WTC11 (cell line): ENCODE results near the gene LRRC74A. TPM values are rescaled to one million over a fixed set of nuclear protein-coding genes. Genes with fewer than 3 reads are reported as not detected.

Experiments used
- ATAC-seq: fragments of 200-7000 bp; cut with Tn5 transposase; 2 replicates; pipeline ENCODE4 v1.10.0; 2021; ENCODE audit warnings: mild to moderate bottlenecking, moderate library complexity
- CTCF ChIA-PET: fragments of 300-600 bp; sonication (Branson Sonifier 250); formaldehyde crosslinking; loops from one replicate; lab custom pipeline; 2021; ENCODE audit warnings: antibody characterized with exemption; lab: Charles Lee
- POLR2A ChIA-PET: fragments of 350-600 bp; sonication (Branson Sonifier 250); formaldehyde crosslinking; loops from one replicate; lab custom pipeline; 2021; ENCODE audit warnings: antibody characterized with exemption; lab: Charles Lee
- DNase-seq: peaks from one replicate; pipeline ENCODE4 v3.0.0; 2021; ENCODE audit warnings: low spot score
- H3K27ac Mint-ChIP-seq: 2 replicates; pipeline ENCODE4 v1.8.0; 2021; ENCODE audit warnings: mixed read lengths
- H3K27me3 Mint-ChIP-seq: 2 replicates; pipeline ENCODE4 v1.8.0; 2021; ENCODE audit warnings: low read depth, mild to moderate bottlenecking, moderate library complexity, mixed read lengths
- H3K36me3 Mint-ChIP-seq: 2 replicates; pipeline ENCODE4 v1.8.0; 2021; ENCODE audit warnings: mixed read lengths
- H3K4me1 Mint-ChIP-seq: 2 replicates; pipeline ENCODE4 v1.8.0; 2022; ENCODE audit warnings: mixed read lengths
- H3K4me3 Mint-ChIP-seq: 2 replicates; pipeline ENCODE4 v1.8.0; 2021; ENCODE audit warnings: mild to moderate bottlenecking, moderate library complexity, mixed read lengths
- H3K9me3 Mint-ChIP-seq: 2 replicates; pipeline ENCODE4 v1.8.0; 2021; ENCODE audit warnings: mixed read lengths
- NFYB ChIP-seq: sonication (generic); formaldehyde crosslinking; conservative IDR thresholded peaks from 2 replicates; pipeline ENCODE4 v1.8.0; 2022; ENCODE audit warnings: low read depth, missing genetic modification reagents
- NR1H2 ChIP-seq: sonication (generic); formaldehyde crosslinking; IDR thresholded peaks from 2 replicates; pipeline ENCODE4 v1.9.0; 2021; ENCODE audit warnings: mild to moderate bottlenecking, moderate library complexity, missing genetic modification reagents
- RELA ChIP-seq: sonication (generic); formaldehyde crosslinking; IDR thresholded peaks from 2 replicates; pipeline ENCODE4 v1.8.1; 2022; ENCODE audit warnings: missing genetic modification reagents, mild to moderate bottlenecking, borderline replicate concordance
- TCF7 ChIP-seq: sonication (generic); formaldehyde crosslinking; IDR thresholded peaks from 2 replicates; pipeline ENCODE4 v1.8.0; 2022; ENCODE audit warnings: mild to moderate bottlenecking, low read depth, missing genetic modification reagents, moderate library complexity
- ZNF121 ChIP-seq: sonication (generic); formaldehyde crosslinking; IDR thresholded peaks from 2 replicates; pipeline ENCODE4 v1.8.0; 2023; ENCODE audit warnings: missing genetic modification reagents
- total RNA-seq: library from RNA; stranded (reverse); gene quantifications from 3 replicates; pipeline ENCODE4 v1.2.3, GENCODE V29; 2021
- TF ChIP-seq, protein P1 (sequence below): sonication (generic); formaldehyde crosslinking; IDR thresholded peaks from 2 replicates; pipeline ENCODE4 v1.8.0; 2022; ENCODE audit warnings: missing genetic modification reagents
- TF ChIP-seq, protein P2 (sequence below): sonication (generic); formaldehyde crosslinking; IDR thresholded peaks from 2 replicates; pipeline ENCODE4 v1.8.1; 2022; ENCODE audit warnings: low read depth, missing genetic modification reagents, borderline replicate concordance
- TF ChIP-seq, protein P3 (sequence below): sonication (generic); formaldehyde crosslinking; IDR thresholded peaks from 2 replicates; pipeline ENCODE4 v1.8.1; 2022; ENCODE audit warnings: mild to moderate bottlenecking, missing genetic modification reagents, moderate library complexity, borderline replicate concordance
- TF ChIP-seq, protein P4 (sequence below): sonication (generic); formaldehyde crosslinking; IDR thresholded peaks from 2 replicates; pipeline ENCODE4 v1.8.1; 2022; ENCODE audit warnings: low read depth, mild to moderate bottlenecking, moderate library complexity, missing genetic modification reagents, borderline replicate concordance
- TF ChIP-seq, protein P5 (sequence below): fragments of 250-450 bp; sonication (Bioruptor Pico); IDR thresholded peaks from 2 replicates; pipeline ENCODE4 v1.9.0; 2021; ENCODE audit warnings: mild to moderate bottlenecking, borderline replicate concordance
- TF ChIP-seq, protein P6 (sequence below): sonication (generic); formaldehyde crosslinking; IDR thresholded peaks from 2 replicates; pipeline ENCODE4 v1.8.1; 2023; ENCODE audit warnings: mild to moderate bottlenecking, moderate library complexity, missing genetic modification reagents
- TF ChIP-seq, protein P7 (sequence below): sonication (generic); formaldehyde crosslinking; IDR thresholded peaks from 2 replicates; pipeline ENCODE4 v1.8.0; 2022; ENCODE audit warnings: mild to moderate bottlenecking, missing genetic modification reagents
- TF ChIP-seq, protein P8 (sequence below): sonication (generic); formaldehyde crosslinking; IDR thresholded peaks from 2 replicates; pipeline ENCODE4 v1.8.0; 2023; ENCODE audit warnings: missing genetic modification reagents
- TF ChIP-seq, protein P9 (sequence below): fragments of 250-450 bp; sonication (Bioruptor Pico); IDR thresholded peaks from 2 replicates; pipeline ENCODE4 v1.9.0; 2021; ENCODE audit warnings: moderate library complexity, mild to moderate bottlenecking, inconsistent platforms, borderline replicate concordance

The LRRC74A gene
- total RNA-seq, 1 experiment from 2014 or later, result not detected

DNA sequence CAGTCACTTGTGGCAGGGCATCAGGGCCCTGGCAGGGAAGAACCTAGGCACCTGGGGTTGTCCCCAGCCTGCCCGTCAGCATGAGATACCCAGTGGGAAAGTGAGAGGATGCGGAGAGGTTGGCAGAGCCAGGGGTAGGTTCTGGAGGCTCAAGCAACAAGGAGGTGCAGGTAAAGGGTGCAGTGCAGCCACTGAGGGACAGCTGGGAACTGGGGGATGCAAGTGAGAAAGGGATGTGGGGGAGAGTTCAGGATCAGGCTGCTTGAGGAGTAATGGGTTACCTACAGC lies 46.2 kb upstream of the LRRC74A start (continued):
- TF ChIP-seq, protein P1, sequence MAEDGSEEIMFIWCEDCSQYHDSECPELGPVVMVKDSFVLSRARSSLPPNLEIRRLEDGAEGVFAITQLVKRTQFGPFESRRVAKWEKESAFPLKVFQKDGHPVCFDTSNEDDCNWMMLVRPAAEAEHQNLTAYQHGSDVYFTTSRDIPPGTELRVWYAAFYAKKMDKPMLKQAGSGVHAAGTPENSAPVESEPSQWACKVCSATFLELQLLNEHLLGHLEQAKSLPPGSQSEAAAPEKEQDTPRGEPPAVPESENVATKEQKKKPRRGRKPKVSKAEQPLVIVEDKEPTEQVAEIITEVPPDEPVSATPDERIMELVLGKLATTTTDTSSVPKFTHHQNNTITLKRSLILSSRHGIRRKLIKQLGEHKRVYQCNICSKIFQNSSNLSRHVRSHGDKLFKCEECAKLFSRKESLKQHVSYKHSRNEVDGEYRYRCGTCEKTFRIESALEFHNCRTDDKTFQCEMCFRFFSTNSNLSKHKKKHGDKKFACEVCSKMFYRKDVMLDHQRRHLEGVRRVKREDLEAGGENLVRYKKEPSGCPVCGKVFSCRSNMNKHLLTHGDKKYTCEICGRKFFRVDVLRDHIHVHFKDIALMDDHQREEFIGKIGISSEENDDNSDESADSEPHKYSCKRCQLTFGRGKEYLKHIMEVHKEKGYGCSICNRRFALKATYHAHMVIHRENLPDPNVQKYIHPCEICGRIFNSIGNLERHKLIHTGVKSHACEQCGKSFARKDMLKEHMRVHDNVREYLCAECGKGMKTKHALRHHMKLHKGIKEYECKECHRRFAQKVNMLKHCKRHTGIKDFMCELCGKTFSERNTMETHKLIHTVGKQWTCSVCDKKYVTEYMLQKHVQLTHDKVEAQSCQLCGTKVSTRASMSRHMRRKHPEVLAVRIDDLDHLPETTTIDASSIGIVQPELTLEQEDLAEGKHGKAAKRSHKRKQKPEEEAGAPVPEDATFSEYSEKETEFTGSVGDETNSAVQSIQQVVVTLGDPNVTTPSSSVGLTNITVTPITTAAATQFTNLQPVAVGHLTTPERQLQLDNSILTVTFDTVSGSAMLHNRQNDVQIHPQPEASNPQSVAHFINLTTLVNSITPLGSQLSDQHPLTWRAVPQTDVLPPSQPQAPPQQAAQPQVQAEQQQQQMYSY (CRISPR knock-in tag), result no peak
- no peak for TF ChIP-seq TCF7 (CRISPR knock-in tag)

DNA sequence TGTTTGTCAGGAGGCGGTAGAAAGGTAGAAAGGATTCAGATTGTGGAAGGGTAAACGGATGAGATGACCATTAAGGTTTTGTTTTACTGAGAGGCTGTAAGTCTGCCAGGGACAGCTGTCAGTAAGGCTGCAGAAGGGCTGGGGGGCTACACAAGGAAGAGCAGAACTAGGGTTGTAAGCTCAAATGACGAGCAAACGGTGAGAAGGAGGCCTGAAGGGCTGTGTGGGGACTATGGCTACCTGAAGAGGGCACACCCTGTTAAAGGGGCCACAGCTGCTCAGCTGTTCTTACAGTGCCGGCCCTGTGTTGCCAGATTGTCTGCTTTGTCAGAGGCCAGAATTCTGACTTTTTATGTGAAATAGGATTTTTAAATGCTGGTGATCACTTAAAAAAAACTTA lies 45.8 kb upstream of the LRRC74A start:
- no peak for ATAC-seq
- DNase-seq, result no peak
- H3K36me3 Mint-ChIP-seq, result peaks cover 14% of the 10 kb centered on the region
- H3K4me3 Mint-ChIP-seq, result no peak overlapping the region
- H3K9me3 Mint-ChIP-seq, result no peaks in the 10 kb centered on the region
- TF ChIP-seq, protein P2, sequence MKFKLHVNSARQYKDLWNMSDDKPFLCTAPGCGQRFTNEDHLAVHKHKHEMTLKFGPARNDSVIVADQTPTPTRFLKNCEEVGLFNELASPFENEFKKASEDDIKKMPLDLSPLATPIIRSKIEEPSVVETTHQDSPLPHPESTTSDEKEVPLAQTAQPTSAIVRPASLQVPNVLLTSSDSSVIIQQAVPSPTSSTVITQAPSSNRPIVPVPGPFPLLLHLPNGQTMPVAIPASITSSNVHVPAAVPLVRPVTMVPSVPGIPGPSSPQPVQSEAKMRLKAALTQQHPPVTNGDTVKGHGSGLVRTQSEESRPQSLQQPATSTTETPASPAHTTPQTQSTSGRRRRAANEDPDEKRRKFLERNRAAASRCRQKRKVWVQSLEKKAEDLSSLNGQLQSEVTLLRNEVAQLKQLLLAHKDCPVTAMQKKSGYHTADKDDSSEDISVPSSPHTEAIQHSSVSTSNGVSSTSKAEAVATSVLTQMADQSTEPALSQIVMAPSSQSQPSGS, result no peak
- TF ChIP-seq, protein P3, sequence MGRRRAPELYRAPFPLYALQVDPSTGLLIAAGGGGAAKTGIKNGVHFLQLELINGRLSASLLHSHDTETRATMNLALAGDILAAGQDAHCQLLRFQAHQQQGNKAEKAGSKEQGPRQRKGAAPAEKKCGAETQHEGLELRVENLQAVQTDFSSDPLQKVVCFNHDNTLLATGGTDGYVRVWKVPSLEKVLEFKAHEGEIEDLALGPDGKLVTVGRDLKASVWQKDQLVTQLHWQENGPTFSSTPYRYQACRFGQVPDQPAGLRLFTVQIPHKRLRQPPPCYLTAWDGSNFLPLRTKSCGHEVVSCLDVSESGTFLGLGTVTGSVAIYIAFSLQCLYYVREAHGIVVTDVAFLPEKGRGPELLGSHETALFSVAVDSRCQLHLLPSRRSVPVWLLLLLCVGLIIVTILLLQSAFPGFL (CRISPR knock-in tag), result no peak
- TF ChIP-seq, protein P4, sequence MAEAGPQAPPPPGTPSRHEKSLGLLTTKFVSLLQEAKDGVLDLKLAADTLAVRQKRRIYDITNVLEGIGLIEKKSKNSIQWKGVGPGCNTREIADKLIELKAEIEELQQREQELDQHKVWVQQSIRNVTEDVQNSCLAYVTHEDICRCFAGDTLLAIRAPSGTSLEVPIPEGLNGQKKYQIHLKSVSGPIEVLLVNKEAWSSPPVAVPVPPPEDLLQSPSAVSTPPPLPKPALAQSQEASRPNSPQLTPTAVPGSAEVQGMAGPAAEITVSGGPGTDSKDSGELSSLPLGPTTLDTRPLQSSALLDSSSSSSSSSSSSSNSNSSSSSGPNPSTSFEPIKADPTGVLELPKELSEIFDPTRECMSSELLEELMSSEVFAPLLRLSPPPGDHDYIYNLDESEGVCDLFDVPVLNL (CRISPR knock-in tag), result no peak
- TF ChIP-seq, protein P5, sequence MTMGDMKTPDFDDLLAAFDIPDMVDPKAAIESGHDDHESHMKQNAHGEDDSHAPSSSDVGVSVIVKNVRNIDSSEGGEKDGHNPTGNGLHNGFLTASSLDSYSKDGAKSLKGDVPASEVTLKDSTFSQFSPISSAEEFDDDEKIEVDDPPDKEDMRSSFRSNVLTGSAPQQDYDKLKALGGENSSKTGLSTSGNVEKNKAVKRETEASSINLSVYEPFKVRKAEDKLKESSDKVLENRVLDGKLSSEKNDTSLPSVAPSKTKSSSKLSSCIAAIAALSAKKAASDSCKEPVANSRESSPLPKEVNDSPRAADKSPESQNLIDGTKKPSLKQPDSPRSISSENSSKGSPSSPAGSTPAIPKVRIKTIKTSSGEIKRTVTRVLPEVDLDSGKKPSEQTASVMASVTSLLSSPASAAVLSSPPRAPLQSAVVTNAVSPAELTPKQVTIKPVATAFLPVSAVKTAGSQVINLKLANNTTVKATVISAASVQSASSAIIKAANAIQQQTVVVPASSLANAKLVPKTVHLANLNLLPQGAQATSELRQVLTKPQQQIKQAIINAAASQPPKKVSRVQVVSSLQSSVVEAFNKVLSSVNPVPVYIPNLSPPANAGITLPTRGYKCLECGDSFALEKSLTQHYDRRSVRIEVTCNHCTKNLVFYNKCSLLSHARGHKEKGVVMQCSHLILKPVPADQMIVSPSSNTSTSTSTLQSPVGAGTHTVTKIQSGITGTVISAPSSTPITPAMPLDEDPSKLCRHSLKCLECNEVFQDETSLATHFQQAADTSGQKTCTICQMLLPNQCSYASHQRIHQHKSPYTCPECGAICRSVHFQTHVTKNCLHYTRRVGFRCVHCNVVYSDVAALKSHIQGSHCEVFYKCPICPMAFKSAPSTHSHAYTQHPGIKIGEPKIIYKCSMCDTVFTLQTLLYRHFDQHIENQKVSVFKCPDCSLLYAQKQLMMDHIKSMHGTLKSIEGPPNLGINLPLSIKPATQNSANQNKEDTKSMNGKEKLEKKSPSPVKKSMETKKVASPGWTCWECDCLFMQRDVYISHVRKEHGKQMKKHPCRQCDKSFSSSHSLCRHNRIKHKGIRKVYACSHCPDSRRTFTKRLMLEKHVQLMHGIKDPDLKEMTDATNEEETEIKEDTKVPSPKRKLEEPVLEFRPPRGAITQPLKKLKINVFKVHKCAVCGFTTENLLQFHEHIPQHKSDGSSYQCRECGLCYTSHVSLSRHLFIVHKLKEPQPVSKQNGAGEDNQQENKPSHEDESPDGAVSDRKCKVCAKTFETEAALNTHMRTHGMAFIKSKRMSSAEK, result no peak
- ChIA-PET CTCF (interaction anchor here (0.6 to 2.8 kb wide), 7 partner anchors 10 to 532 kb away, joined by 3 to 12 read pairs (median 3); partner anchors contain the start of gene VASH1), POLR2A (no interaction called here)
- no peak overlapping the region for H3K27ac Mint-ChIP-seq
- H3K4me1 Mint-ChIP-seq, result peaks cover 8% of the 10 kb centered on the region
- peaks cover 2% of the 10 kb centered on the region; the same call in 1 of the 2 replicates for H3K27me3 Mint-ChIP-seq

DNA sequence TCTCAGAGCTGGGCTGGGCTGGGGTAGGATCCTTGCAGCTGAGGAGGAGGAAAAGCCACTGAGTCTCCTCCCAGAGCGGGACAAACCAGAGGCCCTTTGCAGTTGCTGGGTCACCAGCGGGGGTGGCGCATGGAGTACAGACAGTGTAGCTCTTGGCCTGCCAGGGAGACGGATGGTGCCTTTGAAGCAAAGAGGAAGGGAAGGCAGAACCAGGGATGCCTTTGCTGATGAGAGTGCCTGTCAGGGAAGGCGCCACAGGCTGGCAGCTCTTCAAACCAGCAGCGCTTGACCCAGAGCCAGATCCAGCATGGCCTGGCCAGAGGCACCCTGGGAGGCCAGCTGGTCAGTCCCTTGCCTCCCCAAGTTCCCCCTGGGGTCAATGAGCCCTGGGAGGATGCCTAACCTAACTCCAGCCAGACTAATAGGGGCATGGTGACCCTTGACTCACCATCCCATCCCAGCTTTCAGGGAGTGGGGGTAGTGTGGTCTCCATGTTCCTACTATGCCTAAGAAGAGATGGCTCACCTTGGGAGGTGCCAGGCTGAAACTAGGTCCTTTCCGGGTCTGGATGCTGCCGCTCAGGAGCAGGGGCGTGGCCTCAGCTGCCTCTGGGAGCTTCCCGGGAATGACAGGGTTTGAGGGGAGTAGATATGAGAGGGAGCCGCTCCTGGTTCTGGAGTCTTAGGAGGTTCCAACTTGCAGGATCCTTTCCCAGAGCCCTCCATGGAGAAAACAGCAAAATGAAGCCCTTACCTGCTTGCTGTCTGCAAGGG lies 45.1 kb upstream of the LRRC74A start:
- H3K4me1 Mint-ChIP-seq, result peaks cover 8% of the 10 kb centered on the region
- POLR2A ChIA-PET, result no interaction called here
- peaks cover 2% of the 10 kb centered on the region; the same call in 1 of the 2 replicates for H3K27me3 Mint-ChIP-seq
- H3K36me3 Mint-ChIP-seq, result peaks cover 14% of the 10 kb centered on the region
- DNase-seq (no peak), ATAC-seq (no peak)
- no peak overlapping the region for H3K4me3 Mint-ChIP-seq
- TF ChIP-seq, protein P6, sequence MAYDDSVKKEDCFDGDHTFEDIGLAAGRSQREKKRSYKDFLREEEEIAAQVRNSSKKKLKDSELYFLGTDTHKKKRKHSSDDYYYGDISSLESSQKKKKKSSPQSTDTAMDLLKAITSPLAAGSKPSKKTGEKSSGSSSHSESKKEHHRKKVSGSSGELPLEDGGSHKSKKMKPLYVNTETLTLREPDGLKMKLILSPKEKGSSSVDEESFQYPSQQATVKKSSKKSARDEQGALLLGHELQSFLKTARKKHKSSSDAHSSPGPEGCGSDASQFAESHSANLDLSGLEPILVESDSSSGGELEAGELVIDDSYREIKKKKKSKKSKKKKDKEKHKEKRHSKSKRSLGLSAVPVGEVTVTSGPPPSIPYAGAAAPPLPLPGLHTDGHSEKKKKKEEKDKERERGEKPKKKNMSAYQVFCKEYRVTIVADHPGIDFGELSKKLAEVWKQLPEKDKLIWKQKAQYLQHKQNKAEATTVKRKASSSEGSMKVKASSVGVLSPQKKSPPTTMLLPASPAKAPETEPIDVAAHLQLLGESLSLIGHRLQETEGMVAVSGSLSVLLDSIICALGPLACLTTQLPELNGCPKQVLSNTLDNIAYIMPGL (CRISPR knock-in tag), result no peak
- TF ChIP-seq, protein P7, sequence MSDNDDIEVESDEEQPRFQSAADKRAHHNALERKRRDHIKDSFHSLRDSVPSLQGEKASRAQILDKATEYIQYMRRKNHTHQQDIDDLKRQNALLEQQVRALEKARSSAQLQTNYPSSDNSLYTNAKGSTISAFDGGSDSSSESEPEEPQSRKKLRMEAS, result no peak
- TF ChIP-seq NR1H2 (CRISPR knock-in tag) (no peak), NFYB (CRISPR knock-in tag) (no peak), RELA (no peak), ZNF121 (CRISPR knock-in tag) (no peak)
- TF ChIP-seq, protein P8, sequence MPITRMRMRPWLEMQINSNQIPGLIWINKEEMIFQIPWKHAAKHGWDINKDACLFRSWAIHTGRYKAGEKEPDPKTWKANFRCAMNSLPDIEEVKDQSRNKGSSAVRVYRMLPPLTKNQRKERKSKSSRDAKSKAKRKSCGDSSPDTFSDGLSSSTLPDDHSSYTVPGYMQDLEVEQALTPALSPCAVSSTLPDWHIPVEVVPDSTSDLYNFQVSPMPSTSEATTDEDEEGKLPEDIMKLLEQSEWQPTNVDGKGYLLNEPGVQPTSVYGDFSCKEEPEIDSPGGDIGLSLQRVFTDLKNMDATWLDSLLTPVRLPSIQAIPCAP (CRISPR knock-in tag), result no peak
- TF ChIP-seq, protein P9, sequence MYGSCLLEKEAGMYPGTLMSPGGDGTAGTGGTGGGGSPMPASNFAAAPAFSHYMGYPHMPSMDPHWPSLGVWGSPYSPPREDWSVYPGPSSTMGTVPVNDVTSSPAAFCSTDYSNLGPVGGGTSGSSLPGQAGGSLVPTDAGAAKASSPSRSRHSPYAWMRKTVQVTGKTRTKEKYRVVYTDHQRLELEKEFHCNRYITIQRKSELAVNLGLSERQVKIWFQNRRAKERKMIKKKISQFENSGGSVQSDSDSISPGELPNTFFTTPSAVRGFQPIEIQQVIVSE (CRISPR knock-in tag), result no peak
- H3K27ac Mint-ChIP-seq, result no peak overlapping the region
- CTCF ChIA-PET, result interaction anchor here (0.6 to 2.8 kb wide), 7 partner anchors 10 to 531 kb away, joined by 3 to 12 read pairs (median 3); partner anchors contain the start of gene VASH1
- H3K9me3 Mint-ChIP-seq, result no peaks in the 10 kb centered on the region
